Measurements from ENCODE around the gene NEUROD2. TPM values are rescaled to one million over a fixed set of nuclear protein-coding genes. Genes with fewer than 3 reads are reported as not detected.

The NEUROD2 gene
- polyA plus RNA-seq, 1 of the 3 experiments (the other 2 are of a cell fraction), result not detected

- no peak for TF ChIP-seq SIN3A (IDR thresholded peaks at IDR 0.05; ENCODE audit: borderline replicate concordance, low read depth, low read length)
- no peak for TF ChIP-seq EP300 (IDR thresholded peaks at IDR 0.05; ENCODE audit: borderline replicate concordance in 1 of 2, low read depth in 1 of 2, low read length in 1 of 2)
- TF ChIP-seq MEF2A (IDR thresholded peaks at IDR 0.05; ENCODE audit: borderline replicate concordance, low read depth), result no peak
- TF ChIP-seq REST (IDR thresholded peaks at IDR 0.05; ENCODE audit: low read depth, low read length), result no peak
- no peak for TF ChIP-seq POLR2AphosphoS5 (IDR thresholded peaks at IDR 0.05; ENCODE audit: low read depth, low read length)
- TF ChIP-seq CHD2 (IDR thresholded peaks at IDR 0.05; ENCODE audit: low read length, partially characterized antibody), result no peak
- no peak for TF ChIP-seq IRF3 (IDR thresholded peaks at IDR 0.05; ENCODE audit: low read depth, low read length)
- TF ChIP-seq EZH2phosphoT487 (IDR thresholded peaks at IDR 0.05; ENCODE audit: borderline replicate concordance, low read depth), result no peak
- no peak for TF ChIP-seq TEAD4 (IDR thresholded peaks at IDR 0.05; ENCODE audit: borderline replicate concordance, insufficient read depth)
- TF ChIP-seq GATA2 (CRISPR knock-in tag; IDR thresholded peaks at IDR 0.05), result no peak
- TF ChIP-seq FOXM1 (IDR thresholded peaks at IDR 0.05; ENCODE audit: low read depth), result no peak
- TF ChIP-seq RFX5 (IDR thresholded peaks at IDR 0.05; ENCODE audit: low read length), result no peak
- no peak for TF ChIP-seq JUND (IDR thresholded peaks at IDR 0.05)
- TF ChIP-seq ZBTB33 (IDR thresholded peaks at IDR 0.05; ENCODE audit: borderline replicate concordance, low read depth), result no peak
- TF ChIP-seq ELF1 (IDR thresholded peaks at IDR 0.05), result no peak
- no peak for TF ChIP-seq SMC3 (IDR thresholded peaks at IDR 0.05; ENCODE audit: low read depth, low read length)
- TF ChIP-seq TCF12 (IDR thresholded peaks at IDR 0.05), result no peak
- Histone ChIP-seq H4K20me1 (ENCODE audit: insufficient read depth) (0 out of 2 replicates have a peak, but pooled peaks cover 4% of the 10 kb centered on the region), H3K9me2 (no peaks in the 10 kb centered on the region), H2AFZ (ENCODE audit: low read depth) (peak overlapping the region; percentile 98; the same call in 1 of the 2 replicates), H3K4me3 (ENCODE audit: low read depth in 2 of 2, low read length in 1 of 2) (peak overlapping the region in 1 of 2 experiments; percentile 67; a peak in 1 of 4 replicates), H3K27ac (ENCODE audit: low read depth in 2 of 2, low read length in 1 of 2) (no peak overlapping the region), H3K4me2 (peak overlapping the region; percentile 82), H3K9me3 (no peaks in the 10 kb centered on the region), H3K79me2 (ENCODE audit: insufficient read depth) (no peaks in the 10 kb centered on the region), H3K36me3 (replicated peaks in 1 of 2; ENCODE audit: control insufficient read depth in 1 of 2, insufficient read depth in 2 of 2, low read length in 1 of 2) (no peaks in the 10 kb centered on the region), H3K27me3 (ENCODE audit: insufficient read depth) (no peaks in the 10 kb centered on the region; the same call in 1 of the 2 replicates), H3K4me1 (ENCODE audit: control insufficient read depth in 1 of 2, insufficient read depth in 2 of 2, low read depth in 1 of 2, low read length in 1 of 2) (peaks cover 0 to 15% of the 10 kb centered on the region in 2 experiments; a peak in 1 of 4 replicates), H3K9ac (no peak overlapping the region), H3F3A (replicated peaks; ENCODE audit: insufficient read depth) (peaks cover 5% of the 10 kb centered on the region)
- no peak for DNase-seq
- 76% methylated on average over 12 of the region's 13 CpGs for WGBS (ENCODE audit: low lambda C conversion rate)
- POLR2A ChIA-PET, result interaction anchor here (0.5 to 0.9 kb wide), 2 partner anchors 52 to 100 kb away, joined by 3 to 4 read pairs; no protein-coding TSS in a partner anchor
- CTCF ChIA-PET, result interaction anchor here (0.7 to 14.5 kb wide), 13 partner anchors 9 to 139 kb away, joined by 3 to 483 read pairs (median 5); partner anchors contain the start of genes MIEN1, NEUROD2, PNMT and STARD3
Measured at GRCh38 chr17:39618956-39619785, 11.5 kb upstream of the NEUROD2 start.
